DND-41 (cell line): Measurements from ENCODE around the gene PPOX.

Source experiments
- EZH2 ChIP-seq: IDR thresholded peaks from 3 replicates; pipeline ENCODE4 v1.6.1; 2012; ENCODE audit warnings: borderline replicate concordance, low read depth, mild to moderate bottlenecking, moderate library complexity, low read length, inconsistent platforms; ENCODE audit not compliant: severe bottlenecking
- TF ChIP-seq, protein P1 (sequence below): IDR thresholded peaks from 2 replicates; pipeline ENCODE4 v1.5.1; 2012; ENCODE audit warnings: borderline replicate concordance, low read length, moderate library complexity, mild to moderate bottlenecking; ENCODE audit not compliant: poor library complexity, severe bottlenecking; ENCODE audit errors: extremely low read depth

DNA sequence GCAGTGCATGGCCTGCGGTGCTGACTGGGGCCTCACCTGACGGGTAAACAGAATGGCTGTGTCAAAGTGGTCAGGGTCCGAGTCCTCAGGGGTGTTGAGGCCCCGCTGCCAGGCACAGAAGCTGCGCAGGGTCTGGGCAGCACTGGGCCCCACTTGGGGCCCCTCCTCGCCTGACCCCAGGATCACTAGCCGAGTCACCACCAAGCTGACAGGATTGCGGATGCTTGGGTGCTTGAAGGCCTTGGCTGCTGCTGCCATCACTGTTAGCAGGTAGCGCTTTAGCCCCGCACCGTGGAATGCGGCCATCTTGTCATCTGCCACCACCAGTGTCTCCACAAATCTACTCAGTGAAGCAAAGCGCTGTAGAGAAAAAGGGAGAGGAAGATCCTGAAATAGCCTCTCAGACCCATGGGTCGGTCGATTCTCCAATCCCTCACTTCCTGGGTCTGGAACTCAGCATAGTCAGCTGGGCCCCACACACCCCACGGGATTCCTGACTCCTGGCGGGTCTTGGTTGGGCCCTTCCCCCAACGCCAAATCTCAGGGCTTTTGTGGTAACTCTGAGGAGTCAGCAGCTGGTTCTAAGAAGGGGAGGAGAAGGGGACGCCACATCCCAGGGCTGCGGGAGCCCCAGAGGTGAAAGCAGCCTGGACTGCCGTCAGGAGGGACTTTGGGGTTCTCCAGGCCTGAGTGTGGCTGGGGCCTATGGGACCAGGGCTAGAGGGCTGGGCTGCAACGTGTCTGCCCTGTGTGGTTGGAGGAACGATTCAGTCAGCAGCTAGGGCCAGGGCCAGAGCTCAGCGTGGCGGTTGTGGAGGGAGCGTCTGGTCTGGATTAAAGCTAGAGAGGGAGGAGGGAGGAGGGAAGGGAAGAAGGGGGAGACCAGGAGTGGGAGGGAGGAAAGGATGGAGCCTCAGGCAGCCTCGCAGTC lies 30.6 kb downstream of the PPOX start:
- TF ChIP-seq, protein P1, sequence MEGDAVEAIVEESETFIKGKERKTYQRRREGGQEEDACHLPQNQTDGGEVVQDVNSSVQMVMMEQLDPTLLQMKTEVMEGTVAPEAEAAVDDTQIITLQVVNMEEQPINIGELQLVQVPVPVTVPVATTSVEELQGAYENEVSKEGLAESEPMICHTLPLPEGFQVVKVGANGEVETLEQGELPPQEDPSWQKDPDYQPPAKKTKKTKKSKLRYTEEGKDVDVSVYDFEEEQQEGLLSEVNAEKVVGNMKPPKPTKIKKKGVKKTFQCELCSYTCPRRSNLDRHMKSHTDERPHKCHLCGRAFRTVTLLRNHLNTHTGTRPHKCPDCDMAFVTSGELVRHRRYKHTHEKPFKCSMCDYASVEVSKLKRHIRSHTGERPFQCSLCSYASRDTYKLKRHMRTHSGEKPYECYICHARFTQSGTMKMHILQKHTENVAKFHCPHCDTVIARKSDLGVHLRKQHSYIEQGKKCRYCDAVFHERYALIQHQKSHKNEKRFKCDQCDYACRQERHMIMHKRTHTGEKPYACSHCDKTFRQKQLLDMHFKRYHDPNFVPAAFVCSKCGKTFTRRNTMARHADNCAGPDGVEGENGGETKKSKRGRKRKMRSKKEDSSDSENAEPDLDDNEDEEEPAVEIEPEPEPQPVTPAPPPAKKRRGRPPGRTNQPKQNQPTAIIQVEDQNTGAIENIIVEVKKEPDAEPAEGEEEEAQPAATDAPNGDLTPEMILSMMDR: no peak
- TF ChIP-seq EZH2: no peak
